Peyer's patch (tissue), 4 donors: ENCODE data around the gene ARAP2. TPM values are rescaled to one million over a fixed set of nuclear protein-coding genes. Genes with fewer than 3 reads are reported as not detected.

ENCODE experiments used
- DNase-seq, 3 donors: peaks; one replicate each; pipeline ENCODE4 v3.0.0-alpha.2; 2017 to 2019
- H3K27ac ChIP-seq, 4 donors: fragments of 200-600 bp; sonication (generic); one replicate each; pipeline ENCODE4 v1.5.1; 2016 to 2019
- H3K27me3 ChIP-seq, 2 donors: fragments of 200-600 bp; sonication (generic); one replicate each; pipeline ENCODE4 v1.5.1; 2019
- H3K36me3 ChIP-seq, 3 donors: fragments of 200-600 bp; sonication (generic); one replicate each; pipeline ENCODE4 v1.5.1; 2016 to 2019
- H3K4me1 ChIP-seq, 4 donors: fragments of 200-600 bp; sonication (generic); one replicate each; pipeline ENCODE4 v1.5.1; 2016 to 2019
- H3K4me3 ChIP-seq, 4 donors: fragments of 200-600 bp; sonication (generic); 1 replicate in 3 of 4; 2 replicates in 1 of 4; pipeline ENCODE4 v1.5.1; 2016 to 2019; ENCODE audit warnings: mild to moderate bottlenecking in 1 of 4
- H3K9me3 ChIP-seq, 4 donors: fragments of 200-600 bp; sonication (generic); one replicate each; pipeline ENCODE4 v1.5.1; 2016 to 2019; ENCODE audit warnings: mild to moderate bottlenecking in 1 of 4
- POLR2A ChIP-seq, 2 donors: fragments of 450-650 bp; IDR thresholded peaks; one replicate each; pipeline ENCODE4 v1.5.1; 2017; ENCODE audit warnings: antibody characterized with exemption in 2 of 2, mild to moderate bottlenecking in 2 of 2, moderate library complexity in 2 of 2
- total RNA-seq, 4 donors: library from RNA; depleted of rRNA; stranded (reverse); fragments of >200 nt; gene quantifications; one replicate each; pipeline ENCODE4 v1.1.0, GENCODE V29; 2016
- TF ChIP-seq, protein P1 (sequence below), 6 experiments: fragments of 450-650 bp in 4 of 6; fragments of 200-600 bp in 2 of 6; sonication (generic) in 1 of 6; IDR thresholded peaks; one replicate each; pipeline ENCODE4 v1.5.1; 2017 to 2019; ENCODE audit warnings: antibody characterized with exemption in 6 of 6, mild to moderate bottlenecking in 3 of 6, moderate library complexity in 1 of 6

Gene ARAP2
- total RNA-seq, 4 donors from 2014 or later: 66.8 to 115 (median 81.9) TPM

DNA sequence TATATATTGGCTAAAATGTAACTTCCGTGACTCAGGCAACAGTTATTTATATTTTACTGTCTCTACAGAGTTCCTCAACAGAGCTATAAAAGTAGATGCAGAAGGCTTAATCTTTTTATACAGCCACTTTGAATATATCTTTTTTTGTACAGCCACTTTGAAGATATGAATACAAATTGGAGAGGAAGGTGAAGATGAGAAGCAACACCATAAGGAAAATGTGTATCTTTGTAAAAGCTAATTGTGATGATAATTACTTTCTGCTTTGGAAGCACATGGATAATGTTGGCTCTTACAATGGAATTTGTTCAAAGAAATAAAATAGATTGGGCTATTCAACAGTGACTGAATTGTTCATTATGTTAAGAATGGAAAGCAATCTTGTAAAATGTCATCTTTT, 205.8 kb downstream of the ARAP2 start:
- Histone ChIP-seq H3K4me1 (no peaks in the 10 kb centered on the region), H3K27me3 (no peaks in the 10 kb centered on the region), H3K4me3 (no peak overlapping the region), H3K36me3 (no peaks in the 10 kb centered on the region), H3K9me3 (no peaks in the 10 kb centered on the region), H3K27ac (no peak overlapping the region)
- DNase-seq: no peak
- no peak for TF ChIP-seq POLR2A (IDR thresholded peaks at IDR 0.05)

DNA sequence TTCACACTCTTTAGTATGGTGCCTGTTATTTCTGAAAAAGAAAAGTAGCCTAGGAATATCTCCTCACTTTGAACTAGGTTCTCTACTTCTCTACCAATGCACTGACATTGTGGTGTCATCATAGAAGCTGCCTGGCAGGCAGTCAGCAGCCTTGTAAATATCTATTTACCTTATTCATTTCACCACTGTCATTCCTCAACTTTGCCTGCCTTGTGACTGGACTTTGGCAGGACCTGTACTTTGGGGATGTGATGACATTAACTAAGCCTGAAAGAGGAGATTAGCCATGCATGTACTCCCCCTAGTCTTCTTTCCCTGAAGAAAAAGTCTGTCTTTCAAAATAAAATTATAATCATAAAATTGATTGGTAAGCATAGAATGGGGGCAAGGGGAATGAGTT, 207.2 kb downstream of the ARAP2 start:
- H3K4me3 ChIP-seq: no peak overlapping the region
- no peaks in the 10 kb centered on the region for H3K9me3 ChIP-seq
- DNase-seq: no peak
- TF ChIP-seq, protein P1, sequence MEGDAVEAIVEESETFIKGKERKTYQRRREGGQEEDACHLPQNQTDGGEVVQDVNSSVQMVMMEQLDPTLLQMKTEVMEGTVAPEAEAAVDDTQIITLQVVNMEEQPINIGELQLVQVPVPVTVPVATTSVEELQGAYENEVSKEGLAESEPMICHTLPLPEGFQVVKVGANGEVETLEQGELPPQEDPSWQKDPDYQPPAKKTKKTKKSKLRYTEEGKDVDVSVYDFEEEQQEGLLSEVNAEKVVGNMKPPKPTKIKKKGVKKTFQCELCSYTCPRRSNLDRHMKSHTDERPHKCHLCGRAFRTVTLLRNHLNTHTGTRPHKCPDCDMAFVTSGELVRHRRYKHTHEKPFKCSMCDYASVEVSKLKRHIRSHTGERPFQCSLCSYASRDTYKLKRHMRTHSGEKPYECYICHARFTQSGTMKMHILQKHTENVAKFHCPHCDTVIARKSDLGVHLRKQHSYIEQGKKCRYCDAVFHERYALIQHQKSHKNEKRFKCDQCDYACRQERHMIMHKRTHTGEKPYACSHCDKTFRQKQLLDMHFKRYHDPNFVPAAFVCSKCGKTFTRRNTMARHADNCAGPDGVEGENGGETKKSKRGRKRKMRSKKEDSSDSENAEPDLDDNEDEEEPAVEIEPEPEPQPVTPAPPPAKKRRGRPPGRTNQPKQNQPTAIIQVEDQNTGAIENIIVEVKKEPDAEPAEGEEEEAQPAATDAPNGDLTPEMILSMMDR (IDR thresholded peaks at IDR 0.05): no peak
- no peak for TF ChIP-seq POLR2A (IDR thresholded peaks at IDR 0.05)
- H3K27ac ChIP-seq: no peak overlapping the region
- no peaks in the 10 kb centered on the region for H3K27me3 ChIP-seq
- H3K36me3 ChIP-seq: no peaks in the 10 kb centered on the region
- no peaks in the 10 kb centered on the region for H3K4me1 ChIP-seq

DNA sequence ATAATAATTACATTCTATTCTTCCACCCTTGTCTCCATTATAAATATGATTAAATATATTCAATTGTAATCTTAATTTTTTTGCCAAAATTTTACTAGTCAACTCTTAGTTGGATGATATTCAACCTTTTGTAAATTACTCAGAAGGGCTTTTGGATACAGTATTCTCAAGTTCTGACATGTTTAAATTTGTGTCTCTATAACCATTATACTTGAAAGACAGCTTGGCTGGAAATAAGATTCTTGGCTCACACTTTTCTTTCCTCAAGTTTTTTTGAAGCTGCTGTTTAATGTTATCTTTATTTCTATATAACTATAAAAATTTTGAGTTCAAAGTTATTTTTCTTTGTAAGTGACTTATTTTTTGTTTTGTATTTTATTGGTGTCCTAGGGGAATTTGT, 214.4 kb downstream of the ARAP2 start:
- TF ChIP-seq POLR2A (IDR thresholded peaks at IDR 0.05): no peak
- TF ChIP-seq, protein P1 (IDR thresholded peaks at IDR 0.05): no peak
- no peak for DNase-seq
- no peaks in the 10 kb centered on the region for H3K4me1 ChIP-seq
- H3K4me3 ChIP-seq: no peak overlapping the region
- H3K27me3 ChIP-seq: no peaks in the 10 kb centered on the region
- H3K36me3 ChIP-seq: no peaks in the 10 kb centered on the region
- H3K27ac ChIP-seq: no peak overlapping the region
- H3K9me3 ChIP-seq: no peaks in the 10 kb centered on the region

DNA sequence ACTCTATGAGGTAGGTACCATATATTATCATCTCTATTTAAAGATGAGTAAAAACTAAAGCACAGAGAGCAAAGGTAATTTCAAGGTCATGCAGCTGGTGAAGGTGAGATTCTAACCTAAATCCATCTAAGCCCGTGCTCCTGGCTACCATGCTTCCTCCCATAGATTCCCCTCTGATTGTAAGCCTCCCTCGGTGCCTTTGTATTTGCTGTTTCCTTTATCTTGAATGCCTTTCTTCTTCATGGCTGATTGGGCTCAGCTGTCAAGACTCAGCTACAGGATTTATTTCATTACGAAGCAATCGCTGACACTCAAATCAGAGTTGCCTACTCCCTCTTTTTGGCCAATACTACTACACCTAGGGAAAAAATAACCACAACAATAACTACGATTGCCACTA, 217.1 kb downstream of the ARAP2 start:
- no peaks in the 10 kb centered on the region for H3K9me3 ChIP-seq
- no peaks in the 10 kb centered on the region for H3K4me1 ChIP-seq
- H3K4me3 ChIP-seq: no peak overlapping the region
- no peak overlapping the region for H3K27ac ChIP-seq
- H3K36me3 ChIP-seq: no peaks in the 10 kb centered on the region
- no peaks in the 10 kb centered on the region for H3K27me3 ChIP-seq
- TF ChIP-seq, protein P1 (IDR thresholded peaks at IDR 0.05): no peak
- no peak for TF ChIP-seq POLR2A (IDR thresholded peaks at IDR 0.05)
- no peak for DNase-seq

DNA sequence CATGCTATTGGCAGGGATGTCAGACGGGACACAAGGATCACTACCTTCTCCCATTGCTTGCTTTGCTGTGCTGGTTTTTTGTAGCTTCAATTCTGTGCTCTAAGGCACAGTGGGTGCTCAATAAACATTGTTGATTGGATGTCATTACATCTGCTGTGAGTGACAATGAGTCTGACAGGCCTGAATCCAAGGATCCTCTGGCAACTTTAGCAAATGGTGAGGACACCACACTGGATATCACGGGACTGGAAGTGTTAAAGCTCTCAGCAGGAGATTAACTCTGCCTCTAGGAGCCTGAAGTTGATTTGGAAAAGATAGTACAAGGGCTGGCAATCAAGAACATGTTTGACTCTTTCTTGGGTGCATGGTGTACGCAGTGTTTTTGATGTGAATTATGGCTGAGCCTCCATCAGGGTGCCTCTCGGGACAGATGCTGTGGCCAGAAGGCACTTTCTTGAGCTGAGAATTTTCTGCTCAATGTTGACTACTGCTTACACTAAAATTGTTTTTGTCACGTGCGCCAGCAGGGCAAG, 217.9 kb downstream of the ARAP2 start:
- Histone ChIP-seq H3K4me1 (no peaks in the 10 kb centered on the region), H3K27ac (no peak overlapping the region), H3K9me3 (no peaks in the 10 kb centered on the region), H3K27me3 (no peaks in the 10 kb centered on the region), H3K36me3 (no peaks in the 10 kb centered on the region), H3K4me3 (no peak overlapping the region)
- no peak for TF ChIP-seq POLR2A (IDR thresholded peaks at IDR 0.05)
- TF ChIP-seq, protein P1 (IDR thresholded peaks at IDR 0.05): no peak
- DNase-seq: no peak

DNA sequence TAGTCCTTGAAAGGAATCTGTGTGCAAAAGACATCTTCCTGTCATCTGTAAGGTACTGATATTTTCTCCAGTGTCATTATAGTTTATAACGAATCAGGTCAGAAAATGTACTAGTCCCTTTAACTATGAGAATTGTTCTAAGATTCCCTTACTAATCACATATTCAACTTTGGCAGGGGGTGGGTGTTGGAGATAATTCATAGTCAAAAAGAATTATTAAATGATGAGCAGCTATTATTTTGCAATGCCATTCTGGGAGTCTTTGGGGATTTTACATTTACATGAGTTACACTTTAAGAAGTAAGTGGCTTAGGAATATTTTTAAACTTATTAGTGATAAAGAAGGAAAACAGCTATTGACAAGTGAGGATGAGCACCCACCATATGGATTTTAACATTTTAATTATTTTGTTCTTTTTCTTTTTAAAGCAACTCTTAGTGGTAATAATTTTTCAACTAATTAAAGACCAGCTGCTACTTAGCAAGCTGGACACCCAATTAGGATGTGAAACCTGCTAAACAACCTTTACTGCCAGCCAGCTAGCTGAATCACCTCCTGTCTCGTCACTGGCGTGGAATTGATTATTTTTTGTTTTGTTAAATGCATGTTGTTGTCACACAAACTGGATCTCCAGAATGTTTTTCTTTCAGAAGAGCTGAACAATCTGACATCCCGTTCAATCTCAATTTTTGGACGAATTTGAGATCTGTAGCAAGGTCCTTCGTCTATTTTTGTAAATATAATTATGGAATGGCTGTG, 219.2 kb downstream of the ARAP2 start:
- no peak overlapping the region for H3K27ac ChIP-seq
- H3K27me3 ChIP-seq: no peaks in the 10 kb centered on the region
- H3K36me3 ChIP-seq: no peaks in the 10 kb centered on the region
- H3K4me3 ChIP-seq: no peak overlapping the region
- H3K4me1 ChIP-seq: no peaks in the 10 kb centered on the region
- TF ChIP-seq, protein P1 (IDR thresholded peaks at IDR 0.05): no peak
- no peak for TF ChIP-seq POLR2A (IDR thresholded peaks at IDR 0.05)
- no peak for DNase-seq
- H3K9me3 ChIP-seq: no peaks in the 10 kb centered on the region
